ENCODE measurements around the gene FAM98C. TPM values are rescaled to one million over a fixed set of nuclear protein-coding genes. Genes with fewer than 3 reads are reported as not detected.

The FAM98C gene
- total RNA-seq, 1 experiment from 2014 or later, result 18.8 TPM

GRCh38 chr19:38388349-38389100, 14.4 kb upstream of the FAM98C start, which contains the start of gene SPRED3:
SPRED3 (plus strand) TSS chr19:38388697; CDS start chr19:38390303, 1,606 bp downstream.
- intact Hi-C loops (cut with micrococcal nuclease), result loop anchor here (1.0 to 2.0 kb wide), 2 partner anchors 14 to 52 kb away; no protein-coding TSS in a partner anchor
- CTCF ChIA-PET, result interaction anchor here (0.6 to 1.8 kb wide), 6 partner anchors 15 to 490 kb away, joined by 3 to 10 read pairs (median 4); partner anchors contain the start of gene FAM98C
- peak; percentile 68 for DNase-seq (ENCODE audit: unreplicated experiment)
- H3K4me1 Mint-ChIP-seq (ENCODE audit: insufficient read depth, unreplicated experiment), result peaks cover 16% of the 10 kb centered on the region
- no peak within 1 kb of the TSS for H3K27ac Mint-ChIP-seq (ENCODE audit: low read depth, unreplicated experiment)
- H3K27me3 Mint-ChIP-seq (ENCODE audit: insufficient read depth, unreplicated experiment), result no peaks in the 10 kb centered on the region
- TF ChIP-seq CTCF (IDR thresholded peaks at IDR 0.05; ENCODE audit: unreplicated experiment), result no peak
- peaks cover 20% of the 10 kb centered on the region for H3K36me3 Mint-ChIP-seq (ENCODE audit: insufficient read depth, unreplicated experiment)
- POLR2A ChIA-PET, result interaction anchor here (0.6 to 4.0 kb wide), 8 partner anchors 11 to 1003 kb away, joined by 3 to 46 read pairs (median 4); partner anchors contain the start of genes FAM98C, MED29, MRPS12 and PSMD8
- H3K9me3 Mint-ChIP-seq (ENCODE audit: unreplicated experiment), result no peaks in the 10 kb centered on the region
- peak within 1 kb of the TSS; percentile 86 for H3K4me3 Mint-ChIP-seq (ENCODE audit: unreplicated experiment)
- no TSS peak for BruUV-seq (replicated peaks)

GRCh38 chr19:38389101-38389925, 13.6 kb upstream of the FAM98C start:
- Mint-ChIP-seq H3K9me3 (ENCODE audit: unreplicated experiment) (no peaks in the 10 kb centered on the region), H3K36me3 (ENCODE audit: insufficient read depth, unreplicated experiment) (peaks cover 14% of the 10 kb centered on the region), H3K4me1 (ENCODE audit: insufficient read depth, unreplicated experiment) (peaks cover 16% of the 10 kb centered on the region), H3K27ac (ENCODE audit: low read depth, unreplicated experiment) (no peak overlapping the region), H3K27me3 (ENCODE audit: insufficient read depth, unreplicated experiment) (no peaks in the 10 kb centered on the region), H3K4me3 (ENCODE audit: unreplicated experiment) (peak overlapping the region; percentile 86)
- DNase-seq (ENCODE audit: unreplicated experiment), result peak; percentile 85
- no TSS peak for BruUV-seq (replicated peaks)
- intact Hi-C loops (cut with micrococcal nuclease), result loop anchor here (1.0 to 2.0 kb wide), 2 partner anchors 13 to 53 kb away; no protein-coding TSS in a partner anchor
- POLR2A ChIA-PET, result interaction anchor here (0.6 to 4.0 kb wide), 5 partner anchors 10 to 1882 kb away, joined by 3 to 46 read pairs (median 5); partner anchors contain the start of genes FAM98C and PSMD8
- TF ChIP-seq CTCF (IDR thresholded peaks at IDR 0.05; ENCODE audit: unreplicated experiment), result no peak
- CTCF ChIA-PET, result interaction anchor here (0.8 to 1.8 kb wide), 2 partner anchors 14 to 491 kb away, joined by 3 to 10 read pairs; partner anchors contain the start of gene FAM98C

GRCh38 chr19:38389957-38390924, 12.7 kb upstream of the FAM98C start:
- Mint-ChIP-seq H3K27ac (ENCODE audit: low read depth, unreplicated experiment) (no peak overlapping the region), H3K4me3 (ENCODE audit: unreplicated experiment) (peak overlapping the region; percentile 86), H3K27me3 (ENCODE audit: insufficient read depth, unreplicated experiment) (no peaks in the 10 kb centered on the region), H3K4me1 (ENCODE audit: insufficient read depth, unreplicated experiment) (peaks cover 16% of the 10 kb centered on the region), H3K36me3 (ENCODE audit: insufficient read depth, unreplicated experiment) (peaks cover 11% of the 10 kb centered on the region), H3K9me3 (ENCODE audit: unreplicated experiment) (no peaks in the 10 kb centered on the region)
- no TSS peak for BruUV-seq (replicated peaks)
- no peak for TF ChIP-seq CTCF (IDR thresholded peaks at IDR 0.05; ENCODE audit: unreplicated experiment)
- ChIA-PET CTCF (interaction anchor here (0.6 to 1.8 kb wide), 2 partner anchors 13 to 32 kb away, joined by 3 to 10 read pairs; partner anchors contain the start of gene FAM98C), POLR2A (interaction anchor here (0.6 to 4.0 kb wide), 3 partner anchors 9 to 190 kb away, joined by 3 to 46 read pairs (median 5); partner anchors contain the start of gene PSMD8)
- DNase-seq (ENCODE audit: unreplicated experiment), result no peak
- intact Hi-C loops (cut with micrococcal nuclease), result loop anchor here (1.0 to 2.0 kb wide), 2 partner anchors 12 to 53 kb away; no protein-coding TSS in a partner anchor

Data from MCF 10A (cell line).